Measurements from ENCODE around the gene GRM7.
A peak's percentile ranks its signal among the peaks of the same experiment; 100 is the strongest.

The GRM7 gene

DNA sequence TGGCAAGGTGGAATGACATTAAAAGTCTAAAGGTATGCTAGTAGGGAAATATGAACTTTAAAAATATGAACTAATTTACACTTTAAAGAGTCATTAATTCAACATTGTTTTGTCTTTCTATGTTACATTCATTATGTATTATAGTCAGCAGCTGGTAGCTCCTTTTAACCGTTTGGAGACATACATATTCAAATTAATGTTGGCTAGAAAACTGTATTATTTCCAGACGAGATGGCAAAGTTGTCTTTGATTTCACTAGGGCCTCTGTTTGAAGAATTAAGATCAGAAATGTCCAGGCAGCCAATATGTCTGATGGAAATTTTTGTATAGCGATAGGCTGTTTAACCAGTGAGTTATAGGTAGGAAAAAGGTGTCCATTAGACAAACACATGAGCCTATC is 817.6 kb downstream of the GRM7 start:
- Histone ChIP-seq H3K4me3 (no peak overlapping the region), H3K27ac (no peak overlapping the region)
- TF ChIP-seq, protein P1, sequence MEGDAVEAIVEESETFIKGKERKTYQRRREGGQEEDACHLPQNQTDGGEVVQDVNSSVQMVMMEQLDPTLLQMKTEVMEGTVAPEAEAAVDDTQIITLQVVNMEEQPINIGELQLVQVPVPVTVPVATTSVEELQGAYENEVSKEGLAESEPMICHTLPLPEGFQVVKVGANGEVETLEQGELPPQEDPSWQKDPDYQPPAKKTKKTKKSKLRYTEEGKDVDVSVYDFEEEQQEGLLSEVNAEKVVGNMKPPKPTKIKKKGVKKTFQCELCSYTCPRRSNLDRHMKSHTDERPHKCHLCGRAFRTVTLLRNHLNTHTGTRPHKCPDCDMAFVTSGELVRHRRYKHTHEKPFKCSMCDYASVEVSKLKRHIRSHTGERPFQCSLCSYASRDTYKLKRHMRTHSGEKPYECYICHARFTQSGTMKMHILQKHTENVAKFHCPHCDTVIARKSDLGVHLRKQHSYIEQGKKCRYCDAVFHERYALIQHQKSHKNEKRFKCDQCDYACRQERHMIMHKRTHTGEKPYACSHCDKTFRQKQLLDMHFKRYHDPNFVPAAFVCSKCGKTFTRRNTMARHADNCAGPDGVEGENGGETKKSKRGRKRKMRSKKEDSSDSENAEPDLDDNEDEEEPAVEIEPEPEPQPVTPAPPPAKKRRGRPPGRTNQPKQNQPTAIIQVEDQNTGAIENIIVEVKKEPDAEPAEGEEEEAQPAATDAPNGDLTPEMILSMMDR (IDR thresholded peaks at IDR 0.05) = no peak
- no peak for DNase-seq (ENCODE audit: low spot score)

DNA sequence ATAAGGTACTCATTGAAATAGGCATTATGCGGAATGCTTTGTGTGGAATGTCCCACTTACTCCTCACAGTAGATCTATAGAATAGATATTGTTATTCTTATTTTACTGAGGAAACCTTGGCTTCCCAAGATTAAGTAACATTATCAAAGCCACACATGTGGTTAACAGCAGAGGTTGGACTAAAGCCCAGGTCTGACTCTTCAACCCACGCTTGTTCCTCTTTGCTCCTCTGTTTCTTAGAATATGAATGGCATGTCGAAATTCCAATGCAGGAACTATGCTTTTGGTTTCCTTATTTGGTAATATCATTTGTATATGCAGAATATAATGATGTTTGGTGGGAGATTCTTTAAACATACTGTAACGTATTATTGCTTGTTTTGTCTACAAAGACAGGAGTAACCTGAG is 821.9 kb downstream of the GRM7 start:
- peak overlapping the region in 1 of 2 donors; percentile 5 for H3K27ac ChIP-seq
- DNase-seq (ENCODE audit: low spot score) = no peak
- H3K4me3 ChIP-seq = no peak overlapping the region
- TF ChIP-seq, protein P1 (IDR thresholded peaks at IDR 0.05) = no peak

DNA sequence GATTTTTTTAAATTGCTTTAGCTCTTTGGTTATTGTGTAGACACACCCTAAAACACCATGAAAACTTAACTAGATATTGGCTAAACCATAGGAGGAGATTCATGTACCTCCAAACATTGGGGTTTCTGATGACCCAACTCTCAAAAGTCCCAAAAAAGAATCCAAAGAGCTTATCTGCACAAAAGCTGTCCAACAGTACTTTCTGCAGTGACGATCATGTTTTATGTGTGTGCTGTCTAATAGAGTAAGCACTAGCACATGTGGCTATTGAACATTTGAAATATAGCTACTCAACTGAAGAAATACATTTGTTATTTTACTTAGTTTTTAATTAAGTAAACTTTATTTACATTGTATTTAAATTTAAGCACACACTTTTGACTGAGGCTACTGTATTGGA is 822.5 kb downstream of the GRM7 start:
- TF ChIP-seq, protein P1 (IDR thresholded peaks at IDR 0.05) = no peak
- no peak for DNase-seq (ENCODE audit: low spot score)
- no peak overlapping the region for H3K27ac ChIP-seq
- H3K4me3 ChIP-seq = no peak overlapping the region

DNA sequence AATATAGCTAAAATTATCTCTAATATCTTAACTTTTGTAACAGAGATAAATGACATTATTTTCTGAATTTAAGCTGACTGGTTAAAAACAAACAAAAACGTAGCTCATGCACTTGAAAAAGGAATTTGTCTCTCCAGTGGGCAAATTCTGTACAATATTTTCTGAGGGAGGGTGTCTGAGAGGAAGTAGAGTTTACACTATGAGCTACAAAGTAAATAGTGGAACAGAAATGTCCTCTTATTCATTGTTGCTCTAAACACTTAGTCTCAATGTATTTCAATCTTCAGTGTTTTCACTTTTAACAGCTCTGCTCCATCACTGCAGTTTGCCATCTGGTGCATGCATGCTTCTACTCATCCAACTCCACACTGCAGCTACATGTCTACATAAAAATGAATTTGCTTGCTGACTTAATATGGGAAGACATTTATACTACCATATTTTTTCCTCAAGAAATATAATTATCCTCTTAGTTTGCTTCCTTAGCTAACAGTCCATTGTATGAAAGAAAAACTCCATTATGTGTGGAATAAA is 823.3 kb downstream of the GRM7 start:
- H3K4me3 ChIP-seq = no peak overlapping the region
- DNase-seq (ENCODE audit: low spot score) = no peak
- no peak overlapping the region for H3K27ac ChIP-seq
- TF ChIP-seq, protein P1 (IDR thresholded peaks at IDR 0.05) = no peak

DNA sequence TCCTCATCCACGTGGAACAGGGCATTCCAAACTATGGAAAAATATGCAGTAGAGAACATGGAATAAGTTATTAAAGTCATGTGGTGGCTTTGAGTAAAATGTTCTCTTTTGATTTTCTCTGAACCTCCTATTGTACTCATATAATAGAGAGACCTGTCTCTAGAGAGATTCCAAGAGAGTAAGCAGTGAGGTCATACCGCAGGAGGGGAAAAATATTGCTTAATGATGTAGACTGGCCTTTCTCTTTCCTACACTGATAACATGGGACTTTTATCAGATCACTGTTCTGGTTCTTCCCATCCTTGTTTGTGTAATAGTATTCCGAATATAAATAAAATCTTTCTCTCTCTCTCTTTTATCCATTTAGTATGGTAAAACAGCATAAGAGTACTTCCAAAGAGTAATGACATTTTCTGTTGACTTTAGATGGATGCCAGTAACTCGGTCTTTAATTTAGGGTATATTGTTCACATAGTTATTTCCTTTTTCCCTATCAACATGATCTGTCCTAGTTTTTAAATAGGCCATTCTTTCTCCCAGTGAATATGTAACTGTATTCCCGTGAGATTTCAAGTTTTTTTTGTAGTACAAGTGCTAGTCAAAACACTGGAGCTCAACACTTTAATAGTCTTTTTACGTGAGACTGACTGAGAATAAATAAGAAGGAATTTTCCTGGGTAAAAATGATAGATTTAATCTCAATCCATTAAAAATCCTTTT is 826.7 kb downstream of the GRM7 start:
- TF ChIP-seq, protein P1 (IDR thresholded peaks at IDR 0.05) = no peak
- no peak overlapping the region for H3K27ac ChIP-seq
- no peak overlapping the region for H3K4me3 ChIP-seq
- DNase-seq (ENCODE audit: low spot score) = no peak

DNA sequence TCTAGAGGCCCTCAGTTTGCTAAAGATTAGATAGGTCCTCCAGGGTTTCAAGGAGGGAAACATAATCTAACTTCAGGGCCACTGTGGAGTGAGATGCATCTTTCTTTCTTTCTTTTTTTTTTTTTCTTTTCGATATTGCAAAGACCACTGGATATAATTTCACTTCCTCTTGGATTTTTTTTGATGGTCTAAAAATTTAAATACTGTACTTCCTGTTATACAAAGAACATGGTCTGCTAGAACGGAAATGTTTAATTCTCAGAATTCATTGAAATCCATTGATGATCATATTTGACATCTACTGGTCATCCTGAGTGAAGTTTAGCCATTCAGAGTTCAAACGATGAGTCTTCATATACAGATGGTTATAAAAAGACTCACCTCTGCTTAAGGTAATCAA is 832.0 kb downstream of the GRM7 start:
- no peak for DNase-seq (ENCODE audit: low spot score)
- H3K4me3 ChIP-seq = no peak overlapping the region
- TF ChIP-seq, protein P1 (IDR thresholded peaks at IDR 0.05) = no peak
- no peak overlapping the region for H3K27ac ChIP-seq

DNA sequence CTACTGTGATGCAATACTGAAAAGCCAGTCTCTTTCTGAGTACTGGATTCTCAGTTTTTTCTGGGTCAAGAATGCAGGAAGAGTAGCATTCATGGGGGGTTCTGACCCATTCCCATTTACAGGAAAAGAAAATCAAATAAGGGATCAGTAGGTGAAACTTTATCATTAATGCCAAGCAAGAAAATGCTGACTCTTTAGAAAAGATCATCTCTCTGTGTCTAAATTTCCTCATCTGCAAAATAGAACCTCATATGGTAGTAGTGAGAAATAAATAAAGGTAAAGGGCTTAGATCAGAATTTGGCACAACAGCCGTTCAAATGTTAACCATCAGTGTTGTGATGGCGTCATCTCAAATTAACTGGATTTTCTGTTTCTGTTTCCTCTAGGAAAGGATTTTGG is 833.1 kb downstream of the GRM7 start:
- TF ChIP-seq, protein P1 (IDR thresholded peaks at IDR 0.05) = no peak
- Histone ChIP-seq H3K4me3 (no peak overlapping the region), H3K27ac (no peak overlapping the region)
- DNase-seq (ENCODE audit: low spot score) = no peak
